Stimulated activated effector memory CD8-positive, alpha-beta T cell treated with anti-CD3 and anti-CD28 coated beads, Interleukin-12 subunit alpha, Interleukin-12 subunit beta, amount 100 ng/mL, for 72 hours (primary cell): ENCODE results near the gene RAI1.

ENCODE experiments used
- ATAC-seq: fragments of 150-1000 bp; cut with Tn5 transposase; 2 replicates; pipeline ENCODE4 v1.10.0; 2021
- DNase-seq, 2 donors: peaks; one replicate each; pipeline ENCODE4 v3.0.0; 2021 to 2022; ENCODE audit warnings: low spot score in 2 of 2
- H3K27ac Mint-ChIP-seq: one replicate; pipeline ENCODE4 v1.8.0; 2022; ENCODE audit warnings: mild to moderate bottlenecking, mixed read lengths
- H3K36me3 Mint-ChIP-seq: one replicate; pipeline ENCODE4 v1.8.0; 2022; ENCODE audit warnings: mild to moderate bottlenecking, mixed read lengths
- H3K4me1 Mint-ChIP-seq: one replicate; pipeline ENCODE4 v1.8.0; 2022; ENCODE audit warnings: mixed read lengths
- H3K4me3 Mint-ChIP-seq: one replicate; pipeline ENCODE4 v1.8.0; 2022; ENCODE audit warnings: mild to moderate bottlenecking, mixed read lengths
- H3K9me3 Mint-ChIP-seq: one replicate; pipeline ENCODE4 v1.8.0; 2022; ENCODE audit warnings: mixed read lengths

Gene RAI1

DNA sequence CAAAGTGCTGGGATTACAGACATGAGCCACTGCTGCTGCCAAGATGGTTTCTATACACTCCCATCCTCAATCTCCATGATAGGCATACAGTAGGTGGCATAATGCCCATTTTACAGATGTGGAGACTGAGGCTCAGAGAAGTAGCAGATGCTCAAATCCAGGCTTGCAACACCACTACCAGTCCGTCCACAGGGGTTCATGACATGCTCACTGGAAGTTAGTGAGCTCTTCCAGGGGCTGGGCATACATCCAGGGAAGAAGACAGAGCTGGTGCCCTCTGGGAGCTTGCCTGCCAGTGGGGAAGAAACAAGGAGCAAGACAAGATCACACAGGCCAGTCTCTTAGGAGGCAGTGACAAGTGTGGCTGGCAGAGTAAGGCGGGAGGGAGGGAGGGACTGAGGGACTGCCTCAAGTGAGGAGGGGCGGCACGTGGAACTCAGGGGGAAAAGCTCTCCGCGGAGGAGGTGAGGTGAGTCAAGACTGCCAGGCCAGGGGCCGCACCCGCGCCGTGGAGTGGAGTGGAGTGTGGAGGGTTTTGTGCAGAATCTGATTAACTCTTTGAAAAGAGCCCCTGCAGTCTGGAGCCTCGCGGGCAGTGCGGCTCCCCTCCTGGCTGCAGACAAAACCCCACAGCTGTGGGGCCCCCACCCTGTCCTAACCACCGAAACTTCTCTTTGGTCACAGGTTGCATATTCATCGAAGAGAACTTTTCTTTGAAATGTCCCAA is 127.6 kb downstream of the RAI1 start:
- Mint-ChIP-seq H3K27ac (peak overlapping the region; percentile 67), H3K4me3 (no peak overlapping the region), H3K36me3 (peaks cover 67% of the 10 kb centered on the region), H3K9me3 (no peaks in the 10 kb centered on the region), H3K4me1 (peaks cover 9% of the 10 kb centered on the region)
- DNase-seq, result peak in 1 of 2 donors; percentile 73
- ATAC-seq, result peak; percentile 65

DNA sequence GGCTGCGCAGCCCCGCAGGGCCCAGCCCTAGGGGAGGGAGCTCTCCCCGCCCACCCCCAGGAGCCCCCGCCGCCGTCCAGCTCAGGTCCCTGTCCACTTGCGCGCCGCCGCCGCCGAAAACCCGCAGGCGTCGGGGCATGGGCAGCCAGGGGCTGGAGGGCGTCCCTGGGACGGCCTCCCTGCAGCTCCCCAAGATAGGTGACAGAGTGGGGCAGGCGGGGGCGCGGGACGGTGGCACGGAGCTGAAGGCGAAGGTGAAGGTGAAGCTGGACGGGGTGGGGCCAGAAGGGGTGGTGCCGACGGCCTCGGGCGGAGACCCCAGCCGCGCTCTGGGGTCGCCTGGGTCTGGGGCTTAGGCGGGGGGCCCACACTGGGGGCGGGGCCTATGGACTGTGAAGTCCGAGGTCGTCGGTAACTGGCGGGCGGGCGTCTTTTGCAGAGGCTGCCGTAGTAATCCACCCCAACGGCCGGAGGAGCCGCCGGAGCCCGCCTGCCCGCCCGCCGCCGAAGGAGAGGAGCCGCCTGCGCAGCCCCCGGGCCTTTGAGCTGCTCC is 128.3 kb downstream of the RAI1 start:
- ATAC-seq (no peak), DNase-seq (no peak)
- H3K36me3 Mint-ChIP-seq, result peaks cover 71% of the 10 kb centered on the region
- H3K9me3 Mint-ChIP-seq, result no peaks in the 10 kb centered on the region
- H3K27ac Mint-ChIP-seq, result no peak overlapping the region
- H3K4me3 Mint-ChIP-seq, result no peak overlapping the region
- H3K4me1 Mint-ChIP-seq, result peaks cover 9% of the 10 kb centered on the region

DNA sequence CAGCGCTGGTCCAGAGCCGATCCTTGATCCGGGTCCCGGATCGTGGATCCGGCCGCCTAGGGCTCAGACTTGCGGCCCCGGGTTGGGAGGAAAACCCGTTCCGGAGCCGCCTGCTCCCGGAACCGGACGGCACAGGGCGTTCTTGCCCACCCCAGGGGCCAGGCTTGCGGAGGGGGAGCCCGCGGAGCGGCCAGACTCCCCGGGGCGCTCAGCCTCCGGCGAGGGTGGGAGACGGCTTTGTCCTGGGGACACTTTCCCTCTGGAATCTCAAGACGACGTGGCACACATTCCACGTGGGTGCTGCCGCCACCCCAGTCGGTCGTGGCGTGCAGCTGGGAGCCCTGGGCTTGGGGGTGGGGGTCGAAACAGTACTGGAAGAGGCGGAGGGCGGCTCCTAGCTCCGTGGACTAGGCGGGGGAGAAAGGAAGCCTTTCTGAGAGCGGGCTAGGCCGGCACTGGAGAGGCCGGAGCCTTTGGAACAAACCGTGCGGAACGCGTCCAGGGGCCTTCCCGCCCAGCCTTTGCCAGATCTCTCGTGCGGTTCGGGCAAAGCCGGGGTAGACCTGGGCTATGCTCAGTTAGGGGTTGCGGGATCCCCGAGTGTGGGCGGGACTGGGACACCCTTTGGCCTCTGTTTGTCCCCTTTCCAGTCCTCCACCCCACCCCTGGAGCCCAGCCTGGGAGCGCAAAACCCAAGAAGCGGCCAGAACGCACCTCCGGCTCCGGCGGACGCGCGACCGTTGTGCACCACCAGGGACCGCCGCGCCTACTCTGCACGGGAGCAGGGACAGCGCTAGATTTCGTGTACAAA is 129.0 kb downstream of the RAI1 start:
- H3K4me3 Mint-ChIP-seq, result no peak overlapping the region
- H3K27ac Mint-ChIP-seq, result no peak overlapping the region
- ATAC-seq (no peak), DNase-seq (no peak)
- H3K36me3 Mint-ChIP-seq, result peaks cover 73% of the 10 kb centered on the region
- H3K9me3 Mint-ChIP-seq, result no peaks in the 10 kb centered on the region
- H3K4me1 Mint-ChIP-seq, result peaks cover 9% of the 10 kb centered on the region

DNA sequence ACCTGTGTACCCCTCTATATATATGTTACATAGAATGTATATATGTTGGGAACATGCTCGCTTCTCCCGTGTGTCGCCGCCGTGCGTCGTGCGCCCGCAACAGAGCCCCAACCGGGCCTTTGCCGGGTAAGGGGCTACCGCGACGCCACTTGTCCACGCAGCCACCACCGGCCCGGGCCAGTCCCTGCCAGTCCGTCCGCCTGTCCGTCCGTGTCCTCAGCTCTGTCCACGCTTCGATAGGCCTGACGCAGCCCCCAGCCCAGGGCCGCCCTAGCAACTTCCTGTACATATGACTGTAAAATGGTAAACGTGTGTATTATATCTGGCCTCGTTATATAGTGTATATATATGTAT is 129.6 kb downstream of the RAI1 start:
- no peaks in the 10 kb centered on the region for H3K9me3 Mint-ChIP-seq
- H3K4me3 Mint-ChIP-seq, result no peak overlapping the region
- ATAC-seq (no peak), DNase-seq (no peak)
- peaks cover 9% of the 10 kb centered on the region for H3K4me1 Mint-ChIP-seq
- H3K27ac Mint-ChIP-seq, result no peak overlapping the region
- peaks cover 69% of the 10 kb centered on the region for H3K36me3 Mint-ChIP-seq

DNA sequence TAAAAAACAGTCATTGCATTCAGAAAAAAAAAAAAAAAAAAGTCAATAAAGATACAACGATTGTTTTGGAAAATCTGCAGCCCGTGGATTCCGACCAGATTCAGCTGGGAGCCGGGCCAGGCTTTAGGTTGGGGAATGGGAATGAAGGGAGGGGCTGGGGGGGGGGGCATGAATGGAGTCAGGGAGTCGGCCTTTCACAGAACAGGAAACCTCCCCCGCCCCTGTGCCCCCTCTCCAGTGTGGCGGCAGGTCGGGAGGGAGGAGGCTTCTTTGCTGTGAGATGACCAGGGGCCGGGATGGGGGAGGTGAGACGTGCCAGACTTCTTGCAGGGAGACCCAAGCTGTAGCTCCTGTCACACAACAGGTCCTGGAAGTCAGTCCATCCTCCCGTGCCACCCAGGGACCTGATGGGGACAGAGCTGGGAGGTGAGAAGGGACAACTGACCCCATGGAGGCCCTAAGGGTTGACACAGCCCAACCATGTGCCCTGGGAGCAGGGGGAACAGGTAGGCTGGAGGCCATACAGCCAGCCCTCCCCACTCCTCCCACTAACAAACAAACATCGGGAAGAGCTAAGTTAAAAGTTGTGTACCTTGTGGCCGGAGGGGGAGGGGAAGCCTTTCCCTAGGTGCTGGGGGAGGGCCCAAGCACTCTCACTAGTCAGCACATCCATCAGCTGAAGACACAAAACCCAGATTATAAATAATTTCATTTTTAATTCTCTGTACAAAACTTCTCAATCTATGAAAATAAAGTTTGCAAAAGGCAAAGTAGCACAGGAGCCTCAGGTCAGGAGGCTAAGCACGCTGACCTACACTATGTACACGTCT is 130.3 kb downstream of the RAI1 start:
- Mint-ChIP-seq H3K36me3 (peaks cover 75% of the 10 kb centered on the region), H3K4me1 (peaks cover 9% of the 10 kb centered on the region)
- peak; percentile 2 for ATAC-seq

DNA sequence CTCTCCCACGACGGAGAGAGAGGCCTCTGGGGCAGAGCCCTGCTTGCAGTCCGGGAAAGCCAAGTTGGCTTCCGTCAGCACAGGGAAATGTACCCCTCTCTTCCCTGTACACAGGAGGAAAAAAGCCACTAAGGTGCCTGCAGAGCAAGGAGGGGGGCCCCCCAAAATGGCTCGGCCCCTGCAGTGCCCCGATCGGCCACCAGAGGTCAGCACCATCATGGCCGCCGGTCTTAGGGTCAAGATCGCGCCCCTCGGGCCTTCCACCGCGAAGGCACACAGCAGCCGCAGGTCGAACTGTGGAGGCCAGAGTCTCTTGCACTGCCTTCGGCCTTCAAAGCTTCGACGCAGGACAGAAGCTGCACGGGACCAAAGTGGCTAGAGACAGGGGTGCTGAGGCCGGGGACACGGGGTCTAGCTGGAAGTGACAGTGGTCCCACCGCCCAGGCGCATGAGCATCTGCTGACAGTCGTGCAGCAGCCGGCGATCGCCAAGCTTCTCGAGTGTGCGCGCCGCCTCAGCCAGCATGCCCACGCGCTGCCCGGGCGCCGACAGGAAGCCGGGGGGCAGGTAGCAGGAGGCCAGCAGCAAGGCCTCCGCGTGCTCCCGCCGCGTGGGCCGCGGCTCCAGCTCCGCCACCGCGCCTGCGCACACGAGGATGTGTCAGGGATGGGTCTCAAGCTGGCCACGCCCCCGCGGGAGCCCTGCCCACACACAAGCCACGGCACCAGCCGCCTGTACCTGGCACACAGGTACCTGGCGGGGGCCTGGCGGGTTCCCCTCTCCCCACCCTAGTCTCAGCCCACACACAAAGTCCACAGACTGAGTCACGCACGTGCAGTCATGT is 131.2 kb downstream of the RAI1 start:
- Mint-ChIP-seq H3K4me1 (peaks cover 9% of the 10 kb centered on the region), H3K4me3 (no peak overlapping the region), H3K36me3 (peaks cover 78% of the 10 kb centered on the region), H3K27ac (no peak overlapping the region), H3K9me3 (no peaks in the 10 kb centered on the region)
- ATAC-seq (peak; percentile 44), DNase-seq (peak; percentile 75 to 92)

More for the DNA sequence above, 130.3 kb downstream of the RAI1 start:
- Mint-ChIP-seq H3K27ac (no peak overlapping the region), H3K4me3 (no peak overlapping the region), H3K9me3 (no peaks in the 10 kb centered on the region)
- no peak for DNase-seq

DNA sequence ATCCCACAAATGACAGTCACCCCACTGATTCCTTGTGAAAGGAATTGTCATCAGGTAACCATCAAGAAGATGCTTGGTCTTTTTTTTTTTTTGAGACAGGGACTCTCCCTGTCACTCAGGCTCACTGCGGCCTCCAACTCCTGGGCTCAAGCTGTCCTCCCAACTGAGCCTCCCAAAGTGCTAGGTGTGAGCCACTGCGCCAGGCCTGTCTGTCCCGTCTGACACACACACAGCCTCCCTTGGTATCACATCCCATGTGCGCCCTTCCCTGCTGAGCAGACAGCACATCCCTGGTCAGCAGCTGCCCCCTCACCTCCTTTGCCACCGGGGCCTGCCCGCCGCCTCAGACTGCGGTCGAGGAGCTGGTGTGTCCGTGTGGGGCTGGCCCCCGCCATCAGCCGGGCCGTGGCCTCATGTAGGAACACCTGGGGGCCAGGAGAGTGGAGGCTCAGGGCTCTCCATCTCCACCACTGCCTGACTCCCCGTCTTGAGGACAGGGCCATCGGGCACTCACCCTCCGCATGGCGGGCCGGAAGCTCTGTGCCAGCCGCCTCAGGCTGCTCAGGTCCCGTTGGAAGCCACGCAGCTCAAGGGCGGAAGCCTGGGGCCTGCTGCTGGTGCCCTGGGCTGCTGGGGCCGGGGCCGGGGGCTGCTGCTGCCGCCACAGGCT is 131.9 kb downstream of the RAI1 start:
- Mint-ChIP-seq H3K4me1 (peaks cover 9% of the 10 kb centered on the region), H3K4me3 (no peak overlapping the region), H3K27ac (peak overlapping the region; percentile 17), H3K9me3 (no peaks in the 10 kb centered on the region), H3K36me3 (peaks cover 76% of the 10 kb centered on the region)
- no peak for DNase-seq
- ATAC-seq, result no peak

DNA sequence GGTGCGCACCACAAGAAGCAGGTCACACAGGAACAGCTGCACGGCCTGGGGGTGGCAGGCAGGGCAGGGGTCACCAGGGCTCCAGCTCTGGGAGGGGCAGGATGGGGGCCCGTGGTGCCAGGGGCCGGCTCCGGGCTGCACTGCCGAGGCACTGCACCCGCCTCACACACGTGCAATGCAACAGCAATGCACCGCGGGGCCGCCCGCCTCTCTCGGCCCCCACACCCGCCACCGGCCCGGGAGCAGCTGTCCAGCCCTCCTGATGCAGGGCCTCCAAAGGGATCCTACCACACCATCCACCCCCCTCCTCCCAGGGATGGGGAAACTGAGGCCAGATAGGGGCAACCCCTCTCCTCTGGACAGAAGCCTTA is 132.5 kb downstream of the RAI1 start:
- H3K9me3 Mint-ChIP-seq, result no peaks in the 10 kb centered on the region
- H3K4me3 Mint-ChIP-seq, result no peak overlapping the region
- no peak overlapping the region for H3K27ac Mint-ChIP-seq
- peaks cover 9% of the 10 kb centered on the region for H3K4me1 Mint-ChIP-seq
- DNase-seq, result no peak
- H3K36me3 Mint-ChIP-seq, result peaks cover 79% of the 10 kb centered on the region
- ATAC-seq, result no peak

DNA sequence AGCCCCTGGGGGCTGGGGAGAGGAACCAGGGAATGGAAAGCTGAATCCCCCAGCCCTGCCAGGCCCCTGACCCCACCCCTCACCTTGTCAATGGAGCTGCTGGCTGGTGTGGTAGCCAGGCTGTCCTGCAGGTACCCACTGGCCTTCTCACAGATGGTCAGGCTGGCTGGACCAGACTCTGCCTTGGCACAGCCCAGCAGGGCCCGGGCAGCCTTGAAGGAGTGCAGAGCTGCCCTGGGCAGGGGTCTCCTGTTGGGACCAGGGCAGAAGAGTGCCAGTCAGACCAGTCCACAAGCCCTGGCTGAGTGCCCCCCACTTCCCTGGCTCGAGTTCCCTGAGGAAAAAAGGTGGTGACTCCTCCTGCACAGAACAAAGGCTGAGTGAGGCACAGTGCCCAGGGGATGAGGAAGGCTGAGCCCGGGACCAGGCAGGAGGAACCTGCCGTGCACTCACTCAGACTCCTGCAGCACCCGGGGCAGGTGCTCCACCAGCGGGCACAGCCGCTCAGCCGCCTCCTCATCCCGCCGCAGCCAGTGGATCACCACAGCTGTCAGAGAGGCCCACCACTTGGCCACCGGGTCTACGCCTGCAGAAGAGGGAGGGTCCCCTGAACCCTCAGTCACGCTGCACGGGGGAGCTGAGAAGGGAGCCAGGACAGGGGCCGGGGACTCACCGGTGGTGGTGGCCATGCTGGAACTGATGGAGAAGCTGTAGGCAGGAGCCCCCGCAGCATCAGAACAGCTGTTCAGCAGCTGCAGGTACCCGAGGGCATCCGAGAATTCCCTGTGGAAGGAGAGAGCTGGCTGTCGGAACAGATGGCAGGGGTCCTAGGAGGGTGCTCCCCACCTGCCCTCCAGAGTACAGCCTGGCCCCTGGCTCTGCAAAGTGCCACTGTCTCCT is 133.2 kb downstream of the RAI1 start:
- no peaks in the 10 kb centered on the region for H3K9me3 Mint-ChIP-seq
- no peak overlapping the region for H3K4me3 Mint-ChIP-seq
- peaks cover 10% of the 10 kb centered on the region for H3K4me1 Mint-ChIP-seq
- ATAC-seq (no peak), DNase-seq (no peak)
- no peak overlapping the region for H3K27ac Mint-ChIP-seq
- peaks cover 80% of the 10 kb centered on the region for H3K36me3 Mint-ChIP-seq

DNA sequence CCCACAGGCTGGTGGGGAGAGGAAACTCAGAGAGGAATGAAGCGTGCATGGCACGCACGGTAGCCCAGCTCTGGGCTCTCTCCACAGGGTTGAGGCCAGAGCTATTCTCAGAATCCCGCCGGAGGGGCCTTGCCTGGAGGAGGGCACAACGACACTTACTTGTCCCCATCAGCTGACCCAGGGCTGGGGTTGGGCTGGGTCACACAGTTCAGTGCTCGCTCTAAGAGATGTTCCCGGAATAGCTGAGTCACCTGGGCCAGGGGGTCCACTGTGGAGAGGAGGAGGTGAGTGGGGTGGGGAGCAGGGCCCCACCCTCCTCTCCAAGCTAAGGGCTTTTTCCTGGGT is 133.8 kb downstream of the RAI1 start:
- ATAC-seq, result no peak
- Mint-ChIP-seq H3K36me3 (peaks cover 86% of the 10 kb centered on the region), H3K4me1 (peaks cover 16% of the 10 kb centered on the region), H3K4me3 (no peak overlapping the region), H3K9me3 (no peaks in the 10 kb centered on the region), H3K27ac (no peak overlapping the region)
- DNase-seq, result no peak

DNA sequence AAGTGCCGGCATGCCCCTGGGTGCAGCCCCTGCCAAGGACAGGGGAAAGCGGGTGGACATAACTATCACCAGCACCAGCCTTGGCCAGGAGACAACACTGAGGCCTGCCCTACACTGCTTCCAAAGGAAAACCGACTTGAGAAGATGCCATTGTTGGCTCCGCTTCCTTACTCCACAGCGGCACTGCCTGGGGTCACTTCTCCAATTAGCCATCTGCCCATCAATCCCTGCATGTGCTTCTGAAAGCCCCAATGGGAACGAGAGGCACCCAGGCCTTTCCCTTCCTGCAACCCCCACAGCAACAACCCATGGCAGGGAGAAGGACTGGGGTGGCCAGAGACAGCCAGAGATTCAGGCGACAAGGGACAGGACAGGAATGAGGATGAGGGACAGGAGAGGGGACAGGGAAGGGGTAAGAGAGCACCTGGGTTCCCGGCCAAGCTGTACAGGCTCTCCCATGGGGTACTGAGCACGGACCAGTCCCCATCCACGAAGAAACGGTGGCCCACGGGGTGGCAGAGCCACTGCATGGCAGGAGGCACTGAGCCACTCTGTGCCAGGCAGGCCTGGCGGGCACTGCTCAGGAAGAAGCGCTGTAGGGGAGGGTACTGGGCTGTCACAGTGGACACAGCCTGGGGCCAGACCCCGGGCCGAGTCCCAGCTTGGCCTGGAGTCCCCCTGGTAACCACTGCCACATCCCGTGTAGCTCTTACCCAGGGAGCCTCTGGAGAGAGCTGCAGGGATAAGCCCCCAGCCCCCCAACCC is 134.4 kb downstream of the RAI1 start:
- no peak overlapping the region for H3K4me3 Mint-ChIP-seq
- no peak for ATAC-seq
- peaks cover 22% of the 10 kb centered on the region for H3K4me1 Mint-ChIP-seq
- no peak for DNase-seq
- H3K27ac Mint-ChIP-seq, result no peak overlapping the region
- peaks cover 81% of the 10 kb centered on the region for H3K36me3 Mint-ChIP-seq
- no peaks in the 10 kb centered on the region for H3K9me3 Mint-ChIP-seq

DNA sequence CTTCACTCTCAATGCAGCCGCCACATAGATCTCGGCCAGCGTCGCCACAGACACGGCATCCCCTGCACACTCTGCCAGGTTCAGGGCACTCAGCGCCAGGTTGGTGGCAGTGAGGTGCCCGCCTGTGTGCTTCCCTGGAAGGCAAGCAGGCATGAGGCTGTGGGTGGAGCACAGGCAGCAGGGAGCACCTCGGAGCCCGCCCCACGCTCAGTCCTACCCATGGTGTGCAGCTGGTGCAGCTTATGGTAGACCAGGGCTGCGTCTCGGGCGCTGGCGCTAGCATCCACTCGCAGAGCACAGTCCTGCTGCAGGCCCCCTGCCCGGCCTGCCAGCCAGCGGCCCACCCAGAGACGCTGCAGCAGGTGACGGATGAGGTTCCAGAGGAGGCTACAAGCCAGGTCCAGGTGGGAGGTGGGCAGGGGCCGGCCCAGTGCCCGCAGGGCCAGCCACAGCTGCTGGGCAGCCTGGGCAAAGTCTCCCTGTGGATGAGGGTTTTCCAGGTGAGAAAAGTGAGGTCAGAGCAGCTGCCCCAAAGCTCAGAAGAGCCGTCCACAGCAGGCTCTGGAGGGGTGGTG is 135.1 kb downstream of the RAI1 start:
- no peak for DNase-seq
- no peak for ATAC-seq
- H3K36me3 Mint-ChIP-seq, result peaks cover 74% of the 10 kb centered on the region
- peaks cover 28% of the 10 kb centered on the region for H3K4me1 Mint-ChIP-seq
- no peaks in the 10 kb centered on the region for H3K9me3 Mint-ChIP-seq
- no peak overlapping the region for H3K27ac Mint-ChIP-seq
- H3K4me3 Mint-ChIP-seq, result no peak overlapping the region
